Transverse colon (tissue), 4 donors: ENCODE data around the gene RESF1. TPM values are rescaled to one million over a fixed set of nuclear protein-coding genes. Genes with fewer than 3 reads are reported as not detected.

Experiments used
- DNase-seq: peaks from one replicate; pipeline ENCODE4 v3.0.0-alpha.2; 2019
- H3K27ac ChIP-seq, 4 donors: fragments of 200-600 bp; sonication (generic); 2 replicates each; pipeline ENCODE4 v1.5.1; 2016 to 2018; ENCODE audit warnings: inconsistent platforms in 4 of 4
- H3K27me3 ChIP-seq: fragments of 200-600 bp; sonication (generic); 2 replicates; pipeline ENCODE4 v1.5.1; 2017; ENCODE audit warnings: inconsistent platforms
- H3K36me3 ChIP-seq, 4 donors: fragments of 200-600 bp; sonication (generic); 2 replicates each; pipeline ENCODE4 v1.5.1; 2017 to 2019; ENCODE audit warnings: inconsistent platforms in 4 of 4
- H3K4me1 ChIP-seq, 4 donors: fragments of 200-600 bp; sonication (generic); 2 replicates each; pipeline ENCODE4 v1.5.1; 2017 to 2020; ENCODE audit warnings: inconsistent platforms in 4 of 4
- H3K4me3 ChIP-seq, 4 donors: fragments of 200-600 bp; sonication (generic); 1 replicate in 1 of 4; 2 replicates in 3 of 4; pipeline versions ENCODE4 v1.5.1 to v1.6.1; 2017 to 2019; ENCODE audit warnings: inconsistent platforms in 4 of 4
- H3K9me3 ChIP-seq, 2 donors: fragments of 200-600 bp; sonication (generic); 2 replicates each; pipeline ENCODE4 v1.5.1; 2017 to 2019; ENCODE audit warnings: inconsistent platforms in 2 of 2
- EP300 ChIP-seq: sonication (generic); formaldehyde crosslinking; IDR thresholded peaks from one replicate; pipeline ENCODE4 v1.6.1; 2017; ENCODE audit warnings: antibody characterized with exemption, low read depth
- POLR2A ChIP-seq: fragments of 450-650 bp; IDR thresholded peaks from one replicate; pipeline ENCODE4 v1.6.1; 2016; ENCODE audit warnings: antibody characterized with exemption, mild to moderate bottlenecking, moderate library complexity
- POLR2AphosphoS5 ChIP-seq, 3 donors: sonication (generic); formaldehyde crosslinking; IDR thresholded peaks; one replicate each; pipeline ENCODE4 v1.6.1; 2016; ENCODE audit warnings: antibody characterized with exemption in 3 of 3
- WGBS, 2 donors: methylation state at CpG; one replicate each; pipeline ENCODE4 v1.1.5; 2018; ENCODE audit warnings: low coverage in 1 of 2; 5-methylcytosine and 5-hydroxymethylcytosine counted together
- in situ Hi-C, 4 donors: fragments of 200-750 bp; cut with MboI; loops; one replicate each; pipeline versions ENCODE4 v1.15.0 to v1.15.1; 2017; ENCODE audit warnings: low sequenced_read_pairs in 3 of 4, low pct_ligation_motif_present in 1 of 4, low pct_unique_long_range_greater_than_20kb in 1 of 4
- intact Hi-C: fragments of 100-400 bp; cut with DNase I; formaldehyde crosslinking; loops from one replicate; pipeline ENCODE4 v1.15.1; 2023; ENCODE audit warnings: low total_unique reads
- total RNA-seq, 4 donors: library from RNA; depleted of rRNA; stranded (reverse); fragments of >200 nt; gene quantifications; one replicate each; pipeline ENCODE4 v1.1.0, GENCODE V29; 2016
- TF ChIP-seq, protein P1 (sequence below), 5 experiments: fragments of 200-600 bp in 3 of 5; fragments of 450-650 bp in 2 of 5; sonication (generic) in 3 of 5; IDR thresholded peaks; 1 replicate in 2 of 5; 2 replicates in 3 of 5; pipeline ENCODE4 v1.5.1; 2016 to 2017; ENCODE audit warnings: antibody characterized with exemption in 5 of 5, inconsistent platforms in 3 of 5, mild to moderate bottlenecking in 2 of 5, moderate library complexity in 1 of 5

RESF1 gene, protein sequence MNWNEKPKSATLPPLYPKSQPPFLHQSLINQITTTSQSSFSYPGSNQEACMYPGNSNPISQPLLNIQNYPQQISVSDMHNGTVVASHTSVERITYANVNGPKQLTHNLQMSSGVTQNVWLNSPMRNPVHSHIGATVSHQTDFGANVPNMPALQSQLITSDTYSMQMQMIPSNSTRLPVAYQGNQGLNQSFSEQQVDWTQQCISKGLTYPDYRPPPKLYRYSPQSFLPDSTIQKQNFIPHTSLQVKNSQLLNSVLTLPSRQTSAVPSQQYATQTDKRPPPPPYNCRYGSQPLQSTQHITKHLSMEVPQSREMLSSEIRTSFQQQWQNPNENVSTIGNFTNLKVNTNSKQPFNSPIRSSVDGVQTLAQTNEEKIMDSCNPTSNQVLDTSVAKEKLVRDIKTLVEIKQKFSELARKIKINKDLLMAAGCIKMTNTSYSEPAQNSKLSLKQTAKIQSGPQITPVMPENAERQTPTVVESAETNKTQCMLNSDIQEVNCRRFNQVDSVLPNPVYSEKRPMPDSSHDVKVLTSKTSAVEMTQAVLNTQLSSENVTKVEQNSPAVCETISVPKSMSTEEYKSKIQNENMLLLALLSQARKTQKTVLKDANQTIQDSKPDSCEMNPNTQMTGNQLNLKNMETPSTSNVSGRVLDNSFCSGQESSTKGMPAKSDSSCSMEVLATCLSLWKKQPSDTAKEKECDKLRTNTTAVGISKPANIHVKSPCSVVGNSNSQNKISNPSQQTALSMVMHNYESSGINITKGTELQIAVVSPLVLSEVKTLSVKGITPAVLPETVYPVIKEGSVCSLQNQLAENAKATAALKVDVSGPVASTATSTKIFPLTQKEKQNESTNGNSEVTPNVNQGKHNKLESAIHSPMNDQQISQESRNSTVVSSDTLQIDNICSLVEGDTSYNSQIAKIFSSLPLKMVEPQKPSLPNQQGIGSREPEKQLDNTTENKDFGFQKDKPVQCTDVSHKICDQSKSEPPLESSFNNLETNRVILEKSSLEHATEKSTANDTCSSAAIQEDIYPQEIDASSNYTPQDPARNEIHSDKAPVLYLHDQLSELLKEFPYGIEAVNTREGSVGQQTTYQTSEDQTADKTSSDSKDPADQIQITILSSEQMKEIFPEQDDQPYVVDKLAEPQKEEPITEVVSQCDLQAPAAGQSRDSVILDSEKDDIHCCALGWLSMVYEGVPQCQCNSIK (N-terminal part only)
- total RNA-seq, result 10 to 100 TPM; 23.3 to 81.8 (median 35.1) TPM

DNA sequence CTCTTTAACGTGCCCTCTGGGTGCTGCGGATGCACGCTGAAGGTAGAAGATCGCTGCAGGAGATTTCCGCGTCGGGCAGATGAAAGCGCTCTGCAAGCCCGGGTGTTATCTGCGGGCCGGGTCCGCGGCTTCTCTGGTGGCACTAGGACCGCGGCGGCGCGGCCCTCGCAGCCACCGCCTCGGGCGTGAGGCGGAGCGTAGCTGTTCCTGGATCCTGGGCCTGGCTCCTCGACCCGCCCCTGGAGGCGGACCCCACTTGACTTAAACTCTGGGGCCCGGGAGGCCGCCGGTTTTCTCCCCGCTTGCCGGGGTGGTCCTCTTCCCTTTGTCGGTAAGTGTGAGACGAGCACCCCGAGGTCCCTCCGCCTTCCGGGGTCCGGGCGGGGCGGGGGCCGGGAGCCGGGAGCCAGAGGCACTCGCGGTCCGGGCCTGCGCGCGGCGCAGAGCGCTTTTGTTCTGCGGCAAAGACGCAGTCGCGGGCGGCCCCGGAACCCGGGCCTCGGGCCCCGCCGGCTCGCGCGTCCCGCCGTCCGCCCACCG lies at the start of gene RESF1:
TSS of gene RESF1 (plus strand) at position 255 of the 540 bp plus-strand sequence. CDS start 21,541 bp downstream, outside the sequence.
- H3K4me3 ChIP-seq, result peak within 1 kb of the TSS; percentile 70 to 90 (median 78)
- peak within 1 kb of the TSS; percentile 94 to 98 (median 96) for H3K27ac ChIP-seq
- TF ChIP-seq POLR2A (peak; percentile 86), POLR2AphosphoS5 (IDR thresholded peaks at IDR 0.05) (peak; percentile 81 to 89 (median 85)), EP300 (no peak)
- TF ChIP-seq, protein P1, sequence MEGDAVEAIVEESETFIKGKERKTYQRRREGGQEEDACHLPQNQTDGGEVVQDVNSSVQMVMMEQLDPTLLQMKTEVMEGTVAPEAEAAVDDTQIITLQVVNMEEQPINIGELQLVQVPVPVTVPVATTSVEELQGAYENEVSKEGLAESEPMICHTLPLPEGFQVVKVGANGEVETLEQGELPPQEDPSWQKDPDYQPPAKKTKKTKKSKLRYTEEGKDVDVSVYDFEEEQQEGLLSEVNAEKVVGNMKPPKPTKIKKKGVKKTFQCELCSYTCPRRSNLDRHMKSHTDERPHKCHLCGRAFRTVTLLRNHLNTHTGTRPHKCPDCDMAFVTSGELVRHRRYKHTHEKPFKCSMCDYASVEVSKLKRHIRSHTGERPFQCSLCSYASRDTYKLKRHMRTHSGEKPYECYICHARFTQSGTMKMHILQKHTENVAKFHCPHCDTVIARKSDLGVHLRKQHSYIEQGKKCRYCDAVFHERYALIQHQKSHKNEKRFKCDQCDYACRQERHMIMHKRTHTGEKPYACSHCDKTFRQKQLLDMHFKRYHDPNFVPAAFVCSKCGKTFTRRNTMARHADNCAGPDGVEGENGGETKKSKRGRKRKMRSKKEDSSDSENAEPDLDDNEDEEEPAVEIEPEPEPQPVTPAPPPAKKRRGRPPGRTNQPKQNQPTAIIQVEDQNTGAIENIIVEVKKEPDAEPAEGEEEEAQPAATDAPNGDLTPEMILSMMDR (IDR thresholded peaks at IDR 0.05), result no peak
- in situ Hi-C loops, result loop anchor here in 3 of 4 donors (25.0 kb wide), 2 partner anchors 272 to 297 kb away; partner anchors contain the start of gene ETFBKMT (in 2 of the 3)
- no peaks in the 10 kb centered on the region for H3K27me3 ChIP-seq
- DNase-seq, result peak; percentile 93
- 0 to 1% methylated on average over 1 to 41 of the region's 67 CpGs for WGBS, 2 donors
- no peaks in the 10 kb centered on the region for H3K9me3 ChIP-seq
- intact Hi-C loops, result loop anchor here (5.0 to 10.0 kb wide), 2 partner anchors 224 to 302 kb away; partner anchors contain the start of gene ETFBKMT
- peaks cover 0 to 13% (median 0%) of the 10 kb centered on the region in 4 donors for H3K36me3 ChIP-seq
- H3K4me1 ChIP-seq, result peaks cover 10 to 30% (median 20%) of the 10 kb centered on the region in 4 donors

DNA sequence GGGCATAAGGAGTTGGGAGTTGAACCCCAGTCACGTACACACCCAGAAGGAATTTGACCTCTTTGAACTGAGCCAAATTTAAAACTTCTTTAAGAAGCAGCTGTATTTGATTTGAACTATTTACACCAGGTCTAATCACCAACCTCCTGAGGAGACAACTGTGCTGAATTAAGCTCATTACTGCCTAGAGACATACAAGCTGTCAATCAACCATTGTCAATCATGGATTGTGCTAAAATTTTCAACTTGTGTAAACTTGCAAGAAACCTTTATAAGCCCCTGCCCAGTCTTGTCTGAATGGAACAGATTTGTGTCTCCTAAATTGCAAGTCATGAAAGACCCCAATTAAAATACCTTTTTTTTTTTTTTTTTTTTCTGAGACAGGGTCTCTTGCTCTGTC lies 44.3 kb upstream of the RESF1 start:
- 42 to 45% methylated on average over 1 of the region's 1 CpG for WGBS, 2 donors
- DNase-seq, result no peak
- no peaks in the 10 kb centered on the region for H3K4me1 ChIP-seq
- intact Hi-C loops (no loop called here), in situ Hi-C loops (no loop called here)
- H3K36me3 ChIP-seq, result no peaks in the 10 kb centered on the region
- no peak overlapping the region for H3K4me3 ChIP-seq
- no peak overlapping the region for H3K27ac ChIP-seq
- no peaks in the 10 kb centered on the region for H3K27me3 ChIP-seq
- H3K9me3 ChIP-seq, result peaks cover 4 to 12% of the 10 kb centered on the region in 2 donors
- TF ChIP-seq POLR2AphosphoS5 (IDR thresholded peaks at IDR 0.05) (no peak), POLR2A (no peak), EP300 (no peak)
- TF ChIP-seq, protein P1 (IDR thresholded peaks at IDR 0.05), result no peak

DNA sequence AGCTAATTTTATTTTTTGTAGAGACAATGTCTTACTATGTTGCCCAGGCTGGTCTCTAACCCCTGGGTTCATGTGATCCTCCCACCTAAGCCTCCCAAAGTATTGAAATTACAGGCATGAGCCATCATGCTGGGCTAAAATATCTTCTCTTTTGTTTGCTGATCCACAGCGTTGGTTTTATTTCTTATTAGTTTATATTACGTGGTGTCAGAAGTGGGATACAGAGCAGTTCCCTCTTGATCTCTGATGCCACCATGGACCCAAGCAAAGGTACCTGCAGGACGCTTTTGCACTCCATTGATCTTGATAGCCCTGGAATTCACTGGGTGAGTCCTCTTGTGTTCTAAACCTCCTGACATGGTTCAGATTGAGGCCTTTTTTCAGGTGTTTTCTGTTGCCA lies 43.8 kb upstream of the RESF1 start:
- intact Hi-C loops (no loop called here), in situ Hi-C loops (no loop called here)
- no peaks in the 10 kb centered on the region for H3K36me3 ChIP-seq
- H3K4me3 ChIP-seq, result no peak overlapping the region
- H3K4me1 ChIP-seq, result no peaks in the 10 kb centered on the region
- no peaks in the 10 kb centered on the region for H3K27me3 ChIP-seq
- TF ChIP-seq, protein P1 (IDR thresholded peaks at IDR 0.05), result no peak
- no peak for TF ChIP-seq POLR2AphosphoS5 (IDR thresholded peaks at IDR 0.05)
- TF ChIP-seq EP300, result no peak
- no peak for TF ChIP-seq POLR2A
- 90 to 100% methylated on average over 2 to 3 of the region's 3 CpGs for WGBS, 2 donors
- H3K9me3 ChIP-seq, result peaks cover 4 to 12% of the 10 kb centered on the region in 2 donors
- DNase-seq, result no peak
- no peak overlapping the region for H3K27ac ChIP-seq
